Fibroblast of lung (primary cell): Measurements from ENCODE around the gene CARD18. TPM values are rescaled to one million over a fixed set of nuclear protein-coding genes. Genes with fewer than 3 reads are reported as not detected.
A peak's percentile ranks its signal among the peaks of the same experiment; 100 is the strongest.

Source experiments
- DNase-seq, 2 donors: peaks; one replicate each; pipeline versions ENCODE4 v3.0.0 to v3.0.0-alpha.2; 2010; ENCODE audit warnings: low read depth in 2 of 2
- H2AFZ ChIP-seq: 2 replicates; pipeline ENCODE4 v1.5.1; 2012; ENCODE audit warnings: low read length, control low read depth, inconsistent platforms
- H3K27ac ChIP-seq: 2 replicates; pipeline ENCODE4 v1.5.1; 2011; ENCODE audit warnings: low read length, control low read depth; ENCODE audit not compliant: insufficient read depth
- H3K27me3 ChIP-seq: 2 replicates; pipeline ENCODE4 v1.5.1; 2011; ENCODE audit warnings: mild to moderate bottlenecking, low read length; ENCODE audit not compliant: control insufficient read depth, insufficient read depth
- H3K36me3 ChIP-seq: 2 replicates; pipeline ENCODE4 v1.5.1; 2011; ENCODE audit warnings: low read length; ENCODE audit not compliant: control insufficient read depth, insufficient read depth
- H3K4me1 ChIP-seq: 2 replicates; pipeline ENCODE4 v1.5.1; 2011; ENCODE audit warnings: low read length; ENCODE audit not compliant: control insufficient read depth, insufficient read depth; ENCODE audit errors: extremely low read depth
- H3K4me2 ChIP-seq: 2 replicates; pipeline ENCODE4 v1.5.1; 2011; ENCODE audit warnings: low read length, control low read depth; ENCODE audit not compliant: insufficient read depth; ENCODE audit errors: extremely low read depth
- H3K4me3 ChIP-seq, 4 experiments: fragments of 200-600 bp in 1 of 4; sonication (generic) in 1 of 4; replicated peaks in 1 of 4; 2 replicates each; pipeline ENCODE4 v1.5.1; 2011 to 2016; ENCODE audit warnings: low read length in 4 of 4, low read depth in 3 of 4, mild to moderate bottlenecking in 3 of 4, control low read depth in 2 of 4, inconsistent platforms in 1 of 4, mixed read lengths in 1 of 4; ENCODE audit not compliant: insufficient read depth in 1 of 4; ENCODE audit errors: control extremely low read depth in 1 of 4
- H3K79me2 ChIP-seq: 2 replicates; pipeline ENCODE4 v1.5.1; 2012; ENCODE audit warnings: mild to moderate bottlenecking, low read length, inconsistent platforms; ENCODE audit not compliant: control insufficient read depth, insufficient read depth
- H3K9ac ChIP-seq: 2 replicates; pipeline ENCODE4 v1.5.1; 2011; ENCODE audit warnings: mild to moderate bottlenecking, low read length, control low read depth; ENCODE audit not compliant: insufficient read depth
- H3K9me3 ChIP-seq: 2 replicates; pipeline ENCODE4 v1.5.1; 2012; ENCODE audit warnings: low read depth, low read length; ENCODE audit not compliant: control insufficient read depth, insufficient read depth
- H4K20me1 ChIP-seq: 2 replicates; pipeline ENCODE4 v1.5.1; 2011; ENCODE audit warnings: low read length; ENCODE audit not compliant: control insufficient read depth, insufficient read depth; ENCODE audit errors: extremely low read depth
- EZH2 ChIP-seq: IDR thresholded peaks from 2 replicates; pipeline ENCODE4 v1.5.1; 2012; ENCODE audit warnings: low read length, control low read depth, mild to moderate bottlenecking; ENCODE audit errors: missing control alignments
- polyA plus RNA-seq, 2 donors: library from polyadenylated mRNA; depleted of rRNA in 1 of 2; stranded (reverse) in 1 of 2; unstranded in 1 of 2; fragments of >200 nt; gene quantifications; 2 replicates each; pipeline ENCODE4 v1.2.1, GENCODE V29; 2011 to 2012; ENCODE audit warnings: missing spikeins in 1 of 2
- total RNA-seq: library from RNA; depleted of rRNA; stranded (reverse); fragments of >200 nt; gene quantifications from 2 replicates; pipeline ENCODE4 v1.2.1, GENCODE V29; 2014
- TF ChIP-seq, protein P1 (sequence below), 2 donors: IDR thresholded peaks in 1 of 2; conservative IDR thresholded peaks in 1 of 2; 1 replicate in 1 of 2; 2 replicates in 1 of 2; pipeline ENCODE4 v1.5.1; 2011 to 2012; ENCODE audit warnings: low read length in 2 of 2, control low read depth in 1 of 2, inconsistent platforms in 1 of 2, low read depth in 1 of 2, mild to moderate bottlenecking in 1 of 2

CARD18 gene
- total and polyA plus RNA-seq, 2 donors (not counting 1 experiment from before 2014, with no cell fraction given) = not detected

DNA sequence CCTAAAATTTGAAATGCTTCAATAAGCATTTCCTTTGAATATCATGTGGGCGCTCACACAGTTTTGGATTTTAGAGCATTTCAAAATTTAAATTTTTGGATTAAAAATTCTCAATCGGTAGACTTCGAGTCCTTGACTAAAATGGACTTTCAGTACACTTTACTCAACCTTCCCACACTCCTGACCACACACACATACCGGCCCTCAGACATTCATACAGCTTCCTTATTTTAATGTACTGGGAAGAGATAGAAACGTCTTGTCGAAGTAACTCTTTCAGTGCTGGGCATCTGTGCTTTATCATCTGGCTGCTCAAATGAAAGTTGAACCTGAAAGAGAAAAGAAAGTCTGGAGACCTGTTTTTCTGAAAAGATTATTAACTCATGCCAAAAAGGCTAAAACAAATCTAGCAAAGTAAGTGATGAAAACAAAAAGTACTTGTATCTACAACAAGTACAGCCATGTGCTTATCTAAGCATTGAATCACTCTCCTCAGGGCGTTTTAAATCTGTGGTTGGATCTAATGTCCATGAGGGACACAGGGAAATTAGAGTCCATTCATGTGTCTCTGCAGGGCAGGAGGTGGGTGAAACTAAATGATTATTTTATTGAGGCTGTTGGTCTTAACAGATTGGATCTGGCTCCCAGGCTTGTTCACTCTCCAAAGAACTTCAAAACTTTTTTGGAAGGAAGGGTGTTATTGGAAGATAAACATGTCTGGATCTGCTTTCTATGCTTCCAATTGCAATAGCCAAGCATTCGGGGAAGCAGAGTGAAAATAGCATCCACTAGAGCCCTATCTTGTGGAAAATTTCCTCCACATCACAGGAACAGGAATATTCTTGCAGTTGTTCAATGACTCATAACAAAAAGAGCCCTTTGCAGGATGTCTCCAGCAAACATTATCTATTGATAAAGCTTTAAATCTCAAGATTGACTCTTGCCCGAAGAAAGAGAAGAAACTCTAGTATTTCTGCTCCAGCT lies 47.0 kb downstream of the CARD18 start:
- Histone ChIP-seq H3K4me1 (no peaks in the 10 kb centered on the region), H3K4me2 (no peak overlapping the region), H3K27ac (no peak overlapping the region), H3K4me3 (no peak overlapping the region), H3K79me2 (no peaks in the 10 kb centered on the region), H2AFZ (no peak overlapping the region), H3K36me3 (no peaks in the 10 kb centered on the region), H3K9me3 (no peaks in the 10 kb centered on the region), H4K20me1 (no peaks in the 10 kb centered on the region), H3K9ac (no peak overlapping the region), H3K27me3 (no peaks in the 10 kb centered on the region)
- peak in 1 of 2 donors; percentile 14 for DNase-seq
- TF ChIP-seq, protein P1, sequence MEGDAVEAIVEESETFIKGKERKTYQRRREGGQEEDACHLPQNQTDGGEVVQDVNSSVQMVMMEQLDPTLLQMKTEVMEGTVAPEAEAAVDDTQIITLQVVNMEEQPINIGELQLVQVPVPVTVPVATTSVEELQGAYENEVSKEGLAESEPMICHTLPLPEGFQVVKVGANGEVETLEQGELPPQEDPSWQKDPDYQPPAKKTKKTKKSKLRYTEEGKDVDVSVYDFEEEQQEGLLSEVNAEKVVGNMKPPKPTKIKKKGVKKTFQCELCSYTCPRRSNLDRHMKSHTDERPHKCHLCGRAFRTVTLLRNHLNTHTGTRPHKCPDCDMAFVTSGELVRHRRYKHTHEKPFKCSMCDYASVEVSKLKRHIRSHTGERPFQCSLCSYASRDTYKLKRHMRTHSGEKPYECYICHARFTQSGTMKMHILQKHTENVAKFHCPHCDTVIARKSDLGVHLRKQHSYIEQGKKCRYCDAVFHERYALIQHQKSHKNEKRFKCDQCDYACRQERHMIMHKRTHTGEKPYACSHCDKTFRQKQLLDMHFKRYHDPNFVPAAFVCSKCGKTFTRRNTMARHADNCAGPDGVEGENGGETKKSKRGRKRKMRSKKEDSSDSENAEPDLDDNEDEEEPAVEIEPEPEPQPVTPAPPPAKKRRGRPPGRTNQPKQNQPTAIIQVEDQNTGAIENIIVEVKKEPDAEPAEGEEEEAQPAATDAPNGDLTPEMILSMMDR (conservative IDR thresholded peaks at IDR 0.05 in 1 of 2, IDR thresholded peaks at IDR 0.05 in 1 of 2; ENCODE audit: low read depth in 1 of 2, low read length in 2 of 2) = no peak
- no peak for TF ChIP-seq EZH2

Other genes with a start within 250 kb of the CARD18 start
- 0.17 and 0.26 TPM in 2 replicates for gene CASP12, start 241.3 kb downstream of the CARD18 start, total RNA-seq
- 0.09 TPM in 1 of 2 replicates, not detected in the other for gene CASP12, start 241.3 kb downstream of the CARD18 start, polyA plus RNA-seq
- 196 TPM in 2 replicates for gene CASP4, start 171.2 kb downstream of the CARD18 start, total RNA-seq
- 204 and 217 TPM in 2 replicates for gene CASP4, start 171.2 kb downstream of the CARD18 start, polyA plus RNA-seq
- gene CASP5, start 116.6 kb downstream of the CARD18 start, total RNA-seq = 0.17 and 0.26 TPM in 2 replicates
- gene CASP5, start 116.6 kb downstream of the CARD18 start, polyA plus RNA-seq = not detected in 2 replicates
- gene CASP1, start 104.6 kb downstream of the CARD18 start, total RNA-seq = 82.2 and 115 TPM in 2 replicates
- gene CASP1, start 104.6 kb downstream of the CARD18 start, polyA plus RNA-seq = 45.4 and 49.9 TPM in 2 replicates
- gene CARD16, start 94.4 kb downstream of the CARD18 start, total RNA-seq = 102 and 143 TPM in 2 replicates
- gene CARD16, start 94.4 kb downstream of the CARD18 start, polyA plus RNA-seq = 97.2 and 114 TPM in 2 replicates